ENCODE data around the gene FANCL. TPM values are rescaled to one million over a fixed set of nuclear protein-coding genes. Genes with fewer than 3 reads are reported as not detected.
"Not testable (repeated sequence)": the region's sequence is repeated elsewhere in the genome, so short reads cannot be mapped to it uniquely, and the experiment has no call there.

The FANCL gene
- total RNA-seq, 1 donor from 2014 or later, result 8.6 TPM

GRCh38 chr2:58195662-58196061, 45.5 kb downstream of the FANCL start:
- no peak for TF ChIP-seq CTCF (IDR thresholded peaks at IDR 0.05)
- Mint-ChIP-seq H3K4me1 (ENCODE audit: low read depth) (no peaks in the 10 kb centered on the region), H3K4me3 (ENCODE audit: unreplicated experiment) (no peak overlapping the region), H3K9me3 (ENCODE audit: low read depth) (no peaks in the 10 kb centered on the region), H3K27me3 (ENCODE audit: low read depth) (no peaks in the 10 kb centered on the region), H3K27ac (ENCODE audit: unreplicated experiment) (no peak overlapping the region), H3K36me3 (ENCODE audit: low read depth) (peaks cover 2% of the 10 kb centered on the region)
- DNase-seq (ENCODE audit: low spot score), result no peak

GRCh38 chr2:58194458-58194857, 46.7 kb downstream of the FANCL start:
- Mint-ChIP-seq H3K4me1 (ENCODE audit: low read depth) (no peaks in the 10 kb centered on the region), H3K27ac (ENCODE audit: unreplicated experiment) (no peak overlapping the region), H3K9me3 (ENCODE audit: low read depth) (no peaks in the 10 kb centered on the region), H3K36me3 (ENCODE audit: low read depth) (peaks cover 2% of the 10 kb centered on the region), H3K4me3 (ENCODE audit: unreplicated experiment) (no peak overlapping the region), H3K27me3 (ENCODE audit: low read depth) (no peaks in the 10 kb centered on the region)
- no peak for DNase-seq (ENCODE audit: low spot score)
- TF ChIP-seq CTCF (IDR thresholded peaks at IDR 0.05), result no peak

- not testable (repeated sequence) for H3K9me3 Mint-ChIP-seq (ENCODE audit: low read depth); H3K27me3 Mint-ChIP-seq (ENCODE audit: low read depth); H3K4me3 Mint-ChIP-seq (ENCODE audit: unreplicated experiment); H3K36me3 Mint-ChIP-seq (ENCODE audit: low read depth); H3K4me1 Mint-ChIP-seq (ENCODE audit: low read depth); DNase-seq (ENCODE audit: low spot score); H3K27ac Mint-ChIP-seq (ENCODE audit: unreplicated experiment)
Observed at GRCh38 chr2:58187022-58187421, 54.1 kb downstream of the FANCL start.

- DNase-seq (ENCODE audit: low spot score), result no peak
- Mint-ChIP-seq H3K27ac (ENCODE audit: unreplicated experiment) (no peak overlapping the region), H3K9me3 (ENCODE audit: low read depth) (no peaks in the 10 kb centered on the region), H3K4me3 (ENCODE audit: unreplicated experiment) (no peak overlapping the region), H3K4me1 (ENCODE audit: low read depth) (no peaks in the 10 kb centered on the region), H3K27me3 (ENCODE audit: low read depth) (no peaks in the 10 kb centered on the region), H3K36me3 (ENCODE audit: low read depth) (peaks cover 5% of the 10 kb centered on the region)
- no peak for TF ChIP-seq CTCF (IDR thresholded peaks at IDR 0.05)
Observed at GRCh38 chr2:58186501-58186900, 54.6 kb downstream of the FANCL start.

GRCh38 chr2:58182527-58182926, 58.6 kb downstream of the FANCL start:
- H3K27me3 Mint-ChIP-seq (ENCODE audit: low read depth), result no peaks in the 10 kb centered on the region

More at GRCh38 chr2:58182527-58182926, 58.6 kb downstream of the FANCL start:
- no peak overlapping the region for H3K4me3 Mint-ChIP-seq (ENCODE audit: unreplicated experiment)
- H3K4me1 Mint-ChIP-seq (ENCODE audit: low read depth), result no peaks in the 10 kb centered on the region
- DNase-seq (ENCODE audit: low spot score), result no peak
- no peak overlapping the region for H3K27ac Mint-ChIP-seq (ENCODE audit: unreplicated experiment)
- TF ChIP-seq CTCF (IDR thresholded peaks at IDR 0.05), result no peak
- H3K9me3 Mint-ChIP-seq (ENCODE audit: low read depth), result peaks cover 15% of the 10 kb centered on the region
- H3K36me3 Mint-ChIP-seq (ENCODE audit: low read depth), result peaks cover 10% of the 10 kb centered on the region

Data from chondrocyte (in vitro differentiated cells).